GM12878 (cell line): ENCODE data around the gene GCH1. TPM values are rescaled to one million over a fixed set of nuclear protein-coding genes. Genes with fewer than 3 reads are reported as not detected.

ENCODE experiments used
- ATAC-seq: fragments of 200-7000 bp; cut with Tn5 transposase; 3 replicates; pipeline ENCODE4 v1.9.1; 2020; ENCODE audit warnings: mild to moderate bottlenecking, moderate library complexity
- BruUV-seq: library from RNA; stranded (reverse); fragments of 400-500 nt; replicated peaks from 2 replicates; lab custom pipeline; 2021; lab: Mats Ljungman, UMichigan
- CTCF ChIA-PET: fragments of 300-600 bp; sonication (Branson Sonifier 250); formaldehyde crosslinking; extraction: SDS; loops from one replicate; lab custom pipeline; 2021; ENCODE audit warnings: inconsistent platforms; lab: Yijun Ruan, JAX
- POLR2A ChIA-PET: fragments of 350-600 bp; formaldehyde crosslinking; extraction: SDS; loops from one replicate; lab custom pipeline; 2021; ENCODE audit warnings: inconsistent platforms; lab: Charles Lee
- RAD21 ChIA-PET: fragments of 300-600 bp; sonication (Branson Sonifier 250); formaldehyde crosslinking; loops from one replicate; lab custom pipeline; 2023; ENCODE audit warnings: antibody characterized with exemption; ENCODE audit not compliant: unreplicated experiment; lab: Charles Lee
- SMC1A ChIA-PET: fragments of 300-600 bp; sonication (Branson Sonifier 250); formaldehyde crosslinking; loops from one replicate; lab custom pipeline; 2023; ENCODE audit not compliant: unreplicated experiment, uncharacterized antibody; lab: Charles Lee
- DNase-seq: peaks from one replicate; pipeline ENCODE4 v3.0.0-alpha.2; 2011; ENCODE audit warnings: low read depth, low spot score
- FAIRE-seq: peaks from 3 replicates; lab custom pipeline; 2011; peaks lifted over from hg19 to GRCh38; lab: Jason Lieb, UNC
- H2AFZ ChIP-seq: 2 replicates; pipeline ENCODE4 v1.6.0; 2011; ENCODE audit warnings: low read depth, low read length, control low read depth; ENCODE audit not compliant: control insufficient read depth
- H3K27ac ChIP-seq: 2 replicates; pipeline ENCODE4 v1.5.1; 2011; ENCODE audit warnings: control low read depth; ENCODE audit not compliant: control insufficient read depth, insufficient read depth
- H3K27me3 ChIP-seq, 2 experiments: replicated peaks in 1 of 2; 2 replicates each; pipeline versions ENCODE4 v1.6.0 to v1.6.1; 2011; ENCODE audit warnings: low read length in 1 of 2; ENCODE audit not compliant: control insufficient read depth in 2 of 2, insufficient read depth in 2 of 2
- H3K36me3 ChIP-seq, 2 experiments: 2 replicates each; pipeline ENCODE4 v1.5.1; 2011; ENCODE audit warnings: low read length in 1 of 2; ENCODE audit not compliant: control insufficient read depth in 2 of 2, insufficient read depth in 2 of 2
- H3K4me1 ChIP-seq: 2 replicates; pipeline ENCODE4 v1.6.1; 2011; ENCODE audit warnings: mild to moderate bottlenecking, low read length, moderate library complexity, mixed read lengths; ENCODE audit not compliant: control insufficient read depth, insufficient read depth
- H3K4me2 ChIP-seq: 2 replicates; pipeline ENCODE4 v1.6.0; 2011; ENCODE audit warnings: control low read depth; ENCODE audit not compliant: control insufficient read depth, insufficient read depth
- H3K4me3 ChIP-seq: fragments of 200-600 bp; sonication (generic); 2 replicates; pipeline ENCODE4 v1.5.1; 2016
- H3K79me2 ChIP-seq: 2 replicates; pipeline ENCODE4 v1.6.0; 2011; ENCODE audit warnings: low read length; ENCODE audit not compliant: control insufficient read depth, insufficient read depth
- H3K9ac ChIP-seq: 2 replicates; pipeline ENCODE4 v1.8.0; 2011; ENCODE audit warnings: low read length, control low read depth, mixed read lengths; ENCODE audit not compliant: control insufficient read depth, insufficient read depth
- H3K9me3 ChIP-seq: replicated peaks from 3 replicates; pipeline ENCODE4 v1.5.1; 2011; ENCODE audit warnings: mild to moderate bottlenecking, low read length; ENCODE audit not compliant: control insufficient read depth, insufficient read depth
- H4K20me1 ChIP-seq: 2 replicates; pipeline ENCODE4 v1.6.0; 2011; ENCODE audit not compliant: control insufficient read depth, insufficient read depth
- ASH2L ChIP-seq: fragments of 300-600, 200-600 bp; sonication (generic); IDR thresholded peaks from 2 replicates; pipeline ENCODE4 v1.6.1; 2017; ENCODE audit warnings: low read depth, mild to moderate bottlenecking, borderline replicate concordance
- ATF3 ChIP-seq: IDR thresholded peaks from 2 replicates; pipeline ENCODE4 v1.6.1; 2011; ENCODE audit warnings: low read depth, mild to moderate bottlenecking, low read length, moderate library complexity, borderline replicate concordance; ENCODE audit errors: extremely low read depth
- CEBPB ChIP-seq, 2 experiments: fragments of 150-350 bp in 1 of 2; IDR thresholded peaks; 2 replicates each; pipeline ENCODE4 v1.6.1; 2012 to 2014; ENCODE audit warnings: low read depth in 2 of 2, low read length in 2 of 2, borderline replicate concordance in 1 of 2, inconsistent platforms in 1 of 2
- CHD2 ChIP-seq: IDR thresholded peaks from 2 replicates; pipeline ENCODE4 v1.6.1; 2011; ENCODE audit warnings: low read depth, low read length, improper control_type of control experiment, borderline replicate concordance
- CREB1 ChIP-seq: IDR thresholded peaks from 2 replicates; pipeline ENCODE4 v1.6.1; 2012; ENCODE audit warnings: low read depth, mild to moderate bottlenecking, inconsistent platforms
- EP300 ChIP-seq, 2 experiments: fragments of 150-350 bp in 1 of 2; IDR thresholded peaks; 2 replicates each; pipeline ENCODE4 v1.6.1; 2011 to 2012; ENCODE audit warnings: low read depth in 2 of 2, low read length in 2 of 2, borderline replicate concordance in 1 of 2, improper control_type of control experiment in 1 of 2, inconsistent platforms in 1 of 2; ENCODE audit not compliant: control insufficient read depth in 1 of 2
- HDGF ChIP-seq: fragments of 450-650 bp; IDR thresholded peaks from 2 replicates; pipeline ENCODE4 v1.6.1; 2016; ENCODE audit warnings: antibody characterized with exemption
- NBN ChIP-seq: fragments of 450-650 bp; IDR thresholded peaks from 2 replicates; pipeline ENCODE4 v1.6.1; 2016
- PAX5 ChIP-seq: IDR thresholded peaks from 2 replicates; pipeline ENCODE4 v1.6.1; 2011; ENCODE audit warnings: low read depth, low read length, borderline replicate concordance
- STAT1 ChIP-seq: fragments of 450-650 bp; conservative IDR thresholded peaks from 2 replicates; pipeline ENCODE4 v1.6.1; 2014; ENCODE audit warnings: antibody characterized with exemption, mild to moderate bottlenecking
- WRNIP1 ChIP-seq: IDR thresholded peaks from 2 replicates; pipeline ENCODE4 v1.6.1; 2011; ENCODE audit warnings: low read depth, low read length, improper control_type of control experiment, borderline replicate concordance
- ZBTB4 ChIP-seq: fragments of 450-650 bp; formaldehyde crosslinking; IDR thresholded peaks from 2 replicates; pipeline ENCODE4 v1.4.0; 2022; ENCODE audit warnings: mild to moderate bottlenecking, moderate library complexity
- ZNF217 ChIP-seq: fragments of 450-650 bp; IDR thresholded peaks from 2 replicates; pipeline ENCODE4 v1.6.1; 2017; ENCODE audit warnings: antibody characterized with exemption, mild to moderate bottlenecking
- in situ Hi-C: fragments of 300-500 bp; cut with MboI; formaldehyde crosslinking; loops from 9 replicates; pipeline ENCODE4 v1.14.3; 2018; ENCODE audit warnings: mixed read lengths
- intact Hi-C: fragments of 100-400 bp; cut with micrococcal nuclease; formaldehyde crosslinking; loops from one replicate; pipeline ENCODE4 v1.14.2; 2022; ENCODE audit not compliant: unreplicated experiment
- polyA plus RNA-seq, 11 experiments: library from polyadenylated mRNA; depleted of rRNA in 4 of 11; unstranded in 6 of 11; stranded (reverse) in 5 of 11; fragments of >200 nt; fragmentation: Nextera tagmentation in 4 of 11; fragmentation: Illumina TruSeq in 1 of 11; extraction: Ambion mirVana in 4 of 11; extraction: Trizol in 1 of 11; gene quantifications; 1 replicate in 1 of 11; 2 replicates in 10 of 11; pipeline versions ENCODE4 v1.2.1 to v1.2.3, GENCODE V29; 2011 to 2016; ENCODE audit warnings: inconsistent platforms in 2 of 11, missing spikeins in 2 of 11, low read depth in 1 of 11
- total RNA-seq, 4 experiments: library from RNA; depleted of rRNA in 3 of 4; stranded (reverse); fragments of >200 nt in 3 of 4; fragmentation: Illumina TruSeq in 1 of 4; extraction: Trizol in 1 of 4; gene quantifications; 2 replicates each; pipeline versions ENCODE4 v1.2.1 to v1.2.3, GENCODE V29; 2013 to 2021
- TF ChIP-seq, protein P1 (sequence below): fragments of 450-650 bp; IDR thresholded peaks from 2 replicates; pipeline ENCODE4 v1.6.1; 2017; ENCODE audit warnings: borderline replicate concordance
- TF ChIP-seq, protein P2 (sequence below): fragments of 450-650 bp; IDR thresholded peaks from 2 replicates; pipeline ENCODE4 v1.6.1; 2016; ENCODE audit warnings: mild to moderate bottlenecking
- TF ChIP-seq, protein P3 (sequence below): IDR thresholded peaks from 2 replicates; pipeline ENCODE4 v1.6.1; 2012; ENCODE audit warnings: low read depth, low read length, improper control_type of control experiment

Gene GCH1
- total and polyA plus RNA-seq, 10 of the 15 experiments (the other 5 are each of a cell fraction or from before 2014, with no cell fraction given): 25.1 to 37.0 (median 33.8) TPM

DNA sequence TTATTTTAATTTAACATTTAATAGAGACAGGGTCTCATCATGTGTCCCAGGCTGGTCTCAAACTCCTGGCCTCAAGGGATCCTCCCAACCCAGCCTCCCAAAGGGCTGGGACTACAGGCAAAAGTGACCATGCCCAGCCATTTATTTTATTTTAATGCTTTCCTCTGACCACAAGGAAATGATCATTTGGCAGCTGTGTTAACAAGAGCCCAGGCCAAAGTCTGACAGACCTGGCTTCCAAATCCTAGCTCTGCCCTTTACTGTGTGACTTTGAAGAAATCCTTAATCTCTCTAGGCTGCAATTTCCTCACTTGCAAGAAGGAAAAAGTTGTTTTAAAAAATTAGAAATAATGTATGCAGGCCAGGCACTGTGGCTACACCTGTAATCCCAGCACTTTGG, 16.7 kb upstream of the GCH1 start:
- no peak for TF ChIP-seq NBN
- TF ChIP-seq, protein P1, sequence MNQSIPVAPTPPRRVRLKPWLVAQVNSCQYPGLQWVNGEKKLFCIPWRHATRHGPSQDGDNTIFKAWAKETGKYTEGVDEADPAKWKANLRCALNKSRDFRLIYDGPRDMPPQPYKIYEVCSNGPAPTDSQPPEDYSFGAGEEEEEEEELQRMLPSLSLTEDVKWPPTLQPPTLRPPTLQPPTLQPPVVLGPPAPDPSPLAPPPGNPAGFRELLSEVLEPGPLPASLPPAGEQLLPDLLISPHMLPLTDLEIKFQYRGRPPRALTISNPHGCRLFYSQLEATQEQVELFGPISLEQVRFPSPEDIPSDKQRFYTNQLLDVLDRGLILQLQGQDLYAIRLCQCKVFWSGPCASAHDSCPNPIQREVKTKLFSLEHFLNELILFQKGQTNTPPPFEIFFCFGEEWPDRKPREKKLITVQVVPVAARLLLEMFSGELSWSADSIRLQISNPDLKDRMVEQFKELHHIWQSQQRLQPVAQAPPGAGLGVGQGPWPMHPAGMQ: no peak
- no peak for TF ChIP-seq ZBTB4 (CRISPR knock-in tag)
- no peak for TF ChIP-seq STAT1
- TF ChIP-seq, protein P2, sequence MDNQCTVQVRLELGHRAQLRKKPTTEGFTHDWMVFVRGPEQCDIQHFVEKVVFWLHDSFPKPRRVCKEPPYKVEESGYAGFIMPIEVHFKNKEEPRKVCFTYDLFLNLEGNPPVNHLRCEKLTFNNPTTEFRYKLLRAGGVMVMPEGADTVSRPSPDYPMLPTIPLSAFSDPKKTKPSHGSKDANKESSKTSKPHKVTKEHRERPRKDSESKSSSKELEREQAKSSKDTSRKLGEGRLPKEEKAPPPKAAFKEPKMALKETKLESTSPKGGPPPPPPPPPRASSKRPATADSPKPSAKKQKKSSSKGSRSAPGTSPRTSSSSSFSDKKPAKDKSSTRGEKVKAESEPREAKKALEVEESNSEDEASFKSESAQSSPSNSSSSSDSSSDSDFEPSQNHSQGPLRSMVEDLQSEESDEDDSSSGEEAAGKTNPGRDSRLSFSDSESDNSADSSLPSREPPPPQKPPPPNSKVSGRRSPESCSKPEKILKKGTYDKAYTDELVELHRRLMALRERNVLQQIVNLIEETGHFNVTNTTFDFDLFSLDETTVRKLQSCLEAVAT: no peak
- TF ChIP-seq, protein P3, sequence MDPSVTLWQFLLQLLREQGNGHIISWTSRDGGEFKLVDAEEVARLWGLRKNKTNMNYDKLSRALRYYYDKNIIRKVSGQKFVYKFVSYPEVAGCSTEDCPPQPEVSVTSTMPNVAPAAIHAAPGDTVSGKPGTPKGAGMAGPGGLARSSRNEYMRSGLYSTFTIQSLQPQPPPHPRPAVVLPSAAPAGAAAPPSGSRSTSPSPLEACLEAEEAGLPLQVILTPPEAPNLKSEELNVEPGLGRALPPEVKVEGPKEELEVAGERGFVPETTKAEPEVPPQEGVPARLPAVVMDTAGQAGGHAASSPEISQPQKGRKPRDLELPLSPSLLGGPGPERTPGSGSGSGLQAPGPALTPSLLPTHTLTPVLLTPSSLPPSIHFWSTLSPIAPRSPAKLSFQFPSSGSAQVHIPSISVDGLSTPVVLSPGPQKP: no peak
- TF ChIP-seq CEBPB (IDR thresholded peaks at IDR 0.05; ENCODE audit: borderline replicate concordance in 1 of 2, low read depth in 2 of 2, low read length in 2 of 2): no peak
- no peak for TF ChIP-seq HDGF
- TF ChIP-seq CHD2: no peak
- no peak for TF ChIP-seq ZNF217
- TF ChIP-seq ATF3: no peak
- no peak for TF ChIP-seq ASH2L
- TF ChIP-seq WRNIP1: no peak
- TF ChIP-seq CREB1: no peak
- TF ChIP-seq PAX5: no peak
- TF ChIP-seq EP300 (IDR thresholded peaks at IDR 0.05; ENCODE audit: borderline replicate concordance in 1 of 2, control insufficient read depth in 1 of 2, low read depth in 2 of 2, low read length in 2 of 2): no peak
- DNase-seq: no peak
- no TSS peak for BruUV-seq
- ATAC-seq: no peak
- SMC1A ChIA-PET: interaction anchor here (1.0 kb wide), 1 partner anchor 73 kb away, joined by 3 read pairs; no protein-coding TSS in a partner anchor
- Histone ChIP-seq H3K79me2 (no peaks in the 10 kb centered on the region), H4K20me1 (no peaks in the 10 kb centered on the region), H3K9ac (no peak overlapping the region), H2AFZ (no peak overlapping the region), H3K36me3 (no peaks in the 10 kb centered on the region), H3K9me3 (no peaks in the 10 kb centered on the region), H3K4me2 (no peak overlapping the region), H3K27me3 (no peaks in the 10 kb centered on the region), H3K4me3 (no peak overlapping the region), H3K4me1 (no peaks in the 10 kb centered on the region), H3K27ac (no peak overlapping the region)
- CTCF ChIA-PET: no interaction called here
- RAD21 ChIA-PET: no interaction called here
- POLR2A ChIA-PET: interaction anchor here (1.1 kb wide), 1 partner anchor 71 kb away, joined by 4 read pairs; no protein-coding TSS in a partner anchor
- FAIRE-seq: no peak
- in situ Hi-C loops (no loop called here), intact Hi-C loops (no loop called here)
